T-helper 2 cell treated with Interferon-gamma antibody and Interleukin-4, amounts not matched to agents 5 μg/mL and 100 μg/mL, for 36 hours (primary cell): ENCODE results near the gene ZC2HC1C.

Source experiments
- DNase-seq: peaks from one replicate; pipeline ENCODE4 v3.0.0; 2021; ENCODE audit warnings: low spot score
- H3K27ac Mint-ChIP-seq: one replicate; pipeline ENCODE4 v1.8.0; 2021; ENCODE audit warnings: mild to moderate bottlenecking, mixed read lengths
- H3K27me3 Mint-ChIP-seq: one replicate; pipeline ENCODE4 v1.8.0; 2021; ENCODE audit warnings: low read depth, mixed read lengths
- H3K36me3 Mint-ChIP-seq: one replicate; pipeline ENCODE4 v1.8.0; 2021; ENCODE audit warnings: low read depth, mixed read lengths
- H3K4me1 Mint-ChIP-seq: one replicate; pipeline ENCODE4 v1.8.0; 2021; ENCODE audit warnings: low read depth, mixed read lengths
- H3K4me3 Mint-ChIP-seq: one replicate; pipeline ENCODE4 v1.8.0; 2022; ENCODE audit warnings: mild to moderate bottlenecking, moderate library complexity, mixed read lengths
- H3K9me3 Mint-ChIP-seq: one replicate; pipeline ENCODE4 v1.8.0; 2021; ENCODE audit warnings: mixed read lengths

ZC2HC1C gene

DNA sequence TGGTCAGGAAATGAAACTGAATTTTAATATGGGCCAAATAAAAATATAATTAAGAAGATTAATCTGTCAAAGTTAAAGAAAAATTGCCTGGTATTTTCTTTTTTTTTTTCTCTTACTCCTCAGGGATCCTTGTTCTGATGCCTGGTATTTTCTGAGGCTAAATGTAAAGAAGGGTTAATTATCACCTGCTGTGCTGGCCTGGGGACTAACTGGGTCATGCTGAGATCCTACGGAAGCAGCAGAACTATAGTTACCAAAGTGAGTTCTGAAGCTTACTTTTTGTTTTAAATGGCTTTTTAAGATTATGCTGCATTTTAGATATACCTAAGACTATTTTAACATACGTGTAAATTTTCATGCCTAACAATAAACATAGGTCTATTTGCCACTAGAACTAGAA lies 23.3 kb downstream of the ZC2HC1C start:
- DNase-seq, result no peak
- Mint-ChIP-seq H3K27ac (no peak overlapping the region), H3K4me1 (no peaks in the 10 kb centered on the region), H3K4me3 (no peak overlapping the region), H3K36me3 (peaks cover 32% of the 10 kb centered on the region), H3K9me3 (no peaks in the 10 kb centered on the region), H3K27me3 (no peaks in the 10 kb centered on the region)

DNA sequence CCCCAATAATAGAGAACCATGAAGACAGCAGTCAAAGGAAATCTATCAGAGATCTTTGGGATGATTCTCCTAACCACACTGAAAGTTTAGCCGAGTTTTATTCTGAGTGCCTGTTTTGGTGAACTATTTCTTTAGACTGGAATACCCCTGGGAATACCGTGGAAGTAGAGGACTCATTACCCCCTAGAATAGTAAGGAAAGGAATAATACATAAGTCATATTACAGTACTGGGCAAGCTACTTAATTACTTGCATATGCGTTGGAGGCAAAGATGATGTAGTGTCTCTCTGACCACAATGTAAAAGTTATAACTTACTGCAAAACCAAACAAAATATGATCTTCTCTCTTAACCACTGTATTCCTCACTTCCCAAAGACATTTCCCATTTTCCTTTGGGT lies 25.5 kb downstream of the ZC2HC1C start:
- no peak for DNase-seq
- Mint-ChIP-seq H3K4me1 (no peaks in the 10 kb centered on the region), H3K27me3 (no peaks in the 10 kb centered on the region), H3K4me3 (no peak overlapping the region), H3K9me3 (no peaks in the 10 kb centered on the region), H3K27ac (no peak overlapping the region), H3K36me3 (peaks cover 42% of the 10 kb centered on the region)

DNA sequence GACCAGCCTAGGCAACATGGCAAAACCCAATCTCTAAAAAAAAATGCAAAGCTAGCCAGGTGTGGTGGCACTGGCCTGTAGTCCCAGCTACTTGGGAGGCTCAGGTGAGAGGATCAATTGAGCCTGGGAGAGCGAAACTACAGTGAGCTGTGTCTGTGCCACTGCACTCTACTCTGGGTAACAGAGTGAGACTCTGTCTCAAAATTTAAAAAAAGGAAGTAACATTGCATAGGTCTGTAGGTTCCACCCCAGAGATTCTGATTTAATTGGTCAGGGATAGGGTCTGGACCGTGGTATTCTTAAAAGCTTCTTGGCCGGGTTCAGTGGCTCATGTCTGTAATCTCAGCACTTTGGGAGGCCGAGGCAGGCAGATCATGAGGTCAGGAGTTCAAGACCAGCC lies 26.2 kb downstream of the ZC2HC1C start:
- H3K27ac Mint-ChIP-seq, result no peak overlapping the region
- peaks cover 40% of the 10 kb centered on the region for H3K36me3 Mint-ChIP-seq
- no peak overlapping the region for H3K4me3 Mint-ChIP-seq
- H3K4me1 Mint-ChIP-seq, result no peaks in the 10 kb centered on the region
- H3K9me3 Mint-ChIP-seq, result no peaks in the 10 kb centered on the region
- DNase-seq, result no peak
- H3K27me3 Mint-ChIP-seq, result no peaks in the 10 kb centered on the region

DNA sequence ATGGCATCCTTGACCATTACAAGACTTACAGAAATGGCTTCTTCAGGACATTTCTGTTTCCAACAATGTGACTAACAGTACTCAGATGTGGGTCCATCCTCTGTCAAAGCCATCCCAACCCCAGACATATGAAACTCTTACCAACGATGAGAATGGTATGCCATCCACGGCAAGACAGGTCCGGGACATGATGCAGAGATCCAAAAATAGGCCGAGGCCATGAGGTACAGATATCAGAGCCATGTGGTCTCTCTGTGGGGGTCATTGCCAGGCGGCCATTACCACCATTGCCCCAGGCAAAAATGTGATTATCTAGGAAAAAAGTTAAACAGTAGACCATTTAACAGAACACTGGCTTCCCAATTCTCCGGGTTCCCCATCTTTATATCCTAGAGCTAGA lies 27.5 kb downstream of the ZC2HC1C start:
- H3K4me1 Mint-ChIP-seq, result no peaks in the 10 kb centered on the region
- H3K36me3 Mint-ChIP-seq, result peaks cover 37% of the 10 kb centered on the region
- no peak overlapping the region for H3K27ac Mint-ChIP-seq
- H3K27me3 Mint-ChIP-seq, result no peaks in the 10 kb centered on the region
- DNase-seq, result no peak
- no peak overlapping the region for H3K4me3 Mint-ChIP-seq
- no peaks in the 10 kb centered on the region for H3K9me3 Mint-ChIP-seq

DNA sequence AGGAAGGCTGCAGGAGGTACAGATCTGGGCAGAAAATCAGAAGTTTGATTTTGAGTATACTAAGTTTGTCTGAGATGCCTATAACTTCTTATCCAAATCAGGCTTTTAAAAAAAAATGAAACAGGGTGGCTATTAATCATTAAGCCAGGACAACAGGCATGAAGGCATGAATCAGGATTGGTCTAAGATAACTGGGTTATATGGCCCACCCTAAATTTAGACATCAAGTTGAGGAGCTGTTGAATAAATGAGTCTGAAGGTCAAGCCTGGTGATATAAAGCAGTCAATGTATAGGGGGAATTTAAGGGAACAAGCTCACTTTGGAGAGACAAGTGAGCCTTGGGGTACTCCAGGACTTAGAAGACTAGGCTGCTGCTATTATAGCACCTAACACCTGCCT lies 28.8 kb downstream of the ZC2HC1C start:
- Mint-ChIP-seq H3K4me3 (no peak overlapping the region), H3K9me3 (no peaks in the 10 kb centered on the region), H3K4me1 (no peaks in the 10 kb centered on the region), H3K27ac (no peak overlapping the region), H3K27me3 (no peaks in the 10 kb centered on the region), H3K36me3 (peaks cover 39% of the 10 kb centered on the region)
- DNase-seq, result no peak

DNA sequence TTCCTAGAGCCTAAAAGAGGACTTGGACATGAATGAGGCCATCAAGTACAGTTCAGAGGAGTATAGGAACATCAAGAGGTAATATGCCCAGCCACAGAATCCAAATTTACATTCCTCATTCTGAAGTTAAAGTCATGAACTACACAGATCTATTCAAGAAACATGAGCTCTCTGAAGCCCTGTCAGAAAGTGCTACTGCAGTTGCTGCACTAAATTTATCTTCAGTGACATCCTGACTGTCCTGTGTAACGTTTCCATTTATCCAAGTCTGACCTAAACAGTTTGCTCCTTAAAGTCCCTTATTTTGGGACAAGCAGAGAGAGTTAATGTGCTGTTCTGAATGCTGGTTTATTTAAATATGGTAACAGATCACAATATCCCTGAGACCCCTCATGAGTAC lies 29.2 kb downstream of the ZC2HC1C start:
- Mint-ChIP-seq H3K27ac (no peak overlapping the region), H3K9me3 (no peaks in the 10 kb centered on the region), H3K4me1 (no peaks in the 10 kb centered on the region), H3K36me3 (peaks cover 38% of the 10 kb centered on the region), H3K27me3 (no peaks in the 10 kb centered on the region), H3K4me3 (no peak overlapping the region)
- DNase-seq, result no peak

DNA sequence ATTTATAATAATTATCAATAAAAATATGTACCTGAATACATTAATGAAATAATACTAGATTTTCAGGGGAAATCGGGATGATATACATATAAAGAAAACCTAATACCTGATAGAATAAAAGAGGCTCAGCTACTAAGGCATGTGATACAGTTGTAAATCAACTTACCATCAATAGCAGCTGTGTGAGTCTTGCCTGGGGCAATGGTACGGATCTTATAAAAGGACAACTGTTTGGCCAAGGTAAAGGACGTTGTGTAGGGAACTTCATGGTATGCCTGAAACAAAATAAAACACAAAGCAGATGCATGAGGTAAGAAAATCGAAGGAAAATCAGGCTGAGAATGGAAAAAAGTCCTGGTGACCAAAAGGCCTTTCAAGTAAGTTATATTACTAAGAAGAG lies 32.0 kb downstream of the ZC2HC1C start:
- Mint-ChIP-seq H3K4me3 (no peak overlapping the region), H3K27ac (no peak overlapping the region), H3K36me3 (peaks cover 45% of the 10 kb centered on the region), H3K27me3 (no peaks in the 10 kb centered on the region), H3K9me3 (no peaks in the 10 kb centered on the region), H3K4me1 (no peaks in the 10 kb centered on the region)
- no peak for DNase-seq

DNA sequence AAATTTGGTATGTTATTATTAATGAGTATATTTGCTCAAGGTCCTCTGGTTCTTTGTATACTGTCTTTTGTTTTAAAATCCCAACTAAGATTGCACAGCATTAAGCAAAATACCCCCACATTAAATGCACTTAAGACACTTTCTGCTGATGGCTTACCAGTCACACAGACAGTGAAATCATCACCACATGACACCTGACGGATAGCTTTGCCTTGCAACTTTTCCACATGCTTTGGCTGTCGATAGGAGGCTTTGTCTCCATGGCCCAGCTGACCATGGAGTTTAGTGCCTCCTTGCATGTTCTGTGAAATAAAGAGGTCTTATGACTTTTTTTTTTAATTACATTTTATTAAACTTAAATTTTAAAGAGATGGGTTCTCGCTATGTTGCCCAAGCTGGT lies 37.7 kb downstream of the ZC2HC1C start:
- Mint-ChIP-seq H3K4me3 (no peak overlapping the region), H3K4me1 (no peaks in the 10 kb centered on the region), H3K27ac (no peak overlapping the region), H3K27me3 (no peaks in the 10 kb centered on the region), H3K36me3 (peaks cover 55% of the 10 kb centered on the region), H3K9me3 (no peaks in the 10 kb centered on the region)
- no peak for DNase-seq

DNA sequence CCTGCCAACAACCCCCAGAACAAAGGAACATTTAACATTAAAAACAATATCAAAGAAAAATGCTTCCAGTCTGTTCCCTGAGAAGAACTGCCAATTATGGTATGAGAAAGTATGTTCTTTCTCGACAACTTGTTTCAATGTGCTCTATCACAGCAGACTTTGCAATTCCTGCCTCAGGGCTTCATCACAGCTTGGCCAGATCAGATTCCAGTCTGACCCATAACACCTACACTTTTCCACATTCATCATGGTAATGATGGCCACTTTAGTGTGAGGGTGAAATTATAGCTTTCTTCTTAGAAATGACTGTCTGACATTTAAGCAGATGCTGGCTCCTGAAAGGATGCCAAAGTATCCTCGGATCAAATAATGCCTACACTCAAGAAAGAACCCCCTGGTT lies 40.4 kb downstream of the ZC2HC1C start:
- Mint-ChIP-seq H3K27me3 (no peaks in the 10 kb centered on the region), H3K4me3 (no peak overlapping the region), H3K9me3 (no peaks in the 10 kb centered on the region), H3K27ac (no peak overlapping the region), H3K4me1 (peaks cover 13% of the 10 kb centered on the region), H3K36me3 (peaks cover 61% of the 10 kb centered on the region)
- no peak for DNase-seq

DNA sequence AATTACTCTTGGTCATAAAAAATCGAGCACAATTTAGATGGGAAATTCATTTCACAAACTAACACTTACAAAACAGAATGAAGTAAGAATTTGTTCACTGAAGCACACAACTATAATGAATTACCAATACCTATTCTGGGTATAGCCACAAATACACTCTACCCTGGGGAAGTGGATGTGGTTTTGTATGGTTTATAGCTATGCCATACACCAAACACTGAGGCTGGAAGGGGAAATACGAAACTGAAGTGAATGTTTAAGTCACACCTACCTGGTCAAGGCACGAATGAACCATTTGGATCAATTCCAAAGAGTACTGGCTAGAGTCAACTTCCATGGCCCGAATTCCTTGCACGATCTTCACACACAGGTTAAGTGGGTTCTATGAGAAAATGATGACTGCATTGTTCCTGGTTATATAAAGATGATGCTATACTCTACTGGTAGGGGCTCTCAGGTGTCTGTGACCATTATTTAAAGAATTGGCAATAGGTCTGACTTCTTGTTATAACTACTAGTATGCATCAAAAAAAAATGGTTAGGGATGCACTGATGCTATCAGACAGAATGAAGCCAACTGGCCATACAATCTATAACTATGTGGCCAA lies 44.6 kb downstream of the ZC2HC1C start:
- Mint-ChIP-seq H3K27ac (peak overlapping the region; percentile 11), H3K4me3 (no peak overlapping the region), H3K9me3 (no peaks in the 10 kb centered on the region), H3K27me3 (no peaks in the 10 kb centered on the region), H3K4me1 (peaks cover 13% of the 10 kb centered on the region), H3K36me3 (peaks cover 55% of the 10 kb centered on the region)
- no peak for DNase-seq

DNA sequence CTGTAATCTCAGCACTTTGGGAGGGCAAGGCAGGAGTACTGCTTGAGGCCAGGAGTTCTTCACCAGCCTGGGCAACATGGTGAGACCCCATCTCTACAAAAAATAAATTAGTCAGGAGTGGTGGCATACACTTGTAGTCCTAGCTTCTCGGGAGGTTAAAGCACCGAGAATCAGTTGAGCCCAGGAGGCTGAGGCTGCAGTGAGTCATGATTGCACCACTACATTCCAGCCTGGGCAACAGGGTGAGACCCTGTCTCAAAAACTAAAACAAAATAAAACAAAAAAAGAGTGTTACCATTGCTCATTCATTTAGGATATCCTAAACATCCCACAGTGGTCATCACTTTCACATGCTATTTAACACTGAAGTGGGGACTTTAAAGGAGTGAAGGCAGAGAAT lies 49.6 kb downstream of the ZC2HC1C start:
- Mint-ChIP-seq H3K27ac (no peak overlapping the region), H3K4me3 (no peak overlapping the region), H3K9me3 (no peaks in the 10 kb centered on the region), H3K27me3 (no peaks in the 10 kb centered on the region), H3K36me3 (peaks cover 37% of the 10 kb centered on the region), H3K4me1 (peaks cover 10% of the 10 kb centered on the region)
- no peak for DNase-seq

DNA sequence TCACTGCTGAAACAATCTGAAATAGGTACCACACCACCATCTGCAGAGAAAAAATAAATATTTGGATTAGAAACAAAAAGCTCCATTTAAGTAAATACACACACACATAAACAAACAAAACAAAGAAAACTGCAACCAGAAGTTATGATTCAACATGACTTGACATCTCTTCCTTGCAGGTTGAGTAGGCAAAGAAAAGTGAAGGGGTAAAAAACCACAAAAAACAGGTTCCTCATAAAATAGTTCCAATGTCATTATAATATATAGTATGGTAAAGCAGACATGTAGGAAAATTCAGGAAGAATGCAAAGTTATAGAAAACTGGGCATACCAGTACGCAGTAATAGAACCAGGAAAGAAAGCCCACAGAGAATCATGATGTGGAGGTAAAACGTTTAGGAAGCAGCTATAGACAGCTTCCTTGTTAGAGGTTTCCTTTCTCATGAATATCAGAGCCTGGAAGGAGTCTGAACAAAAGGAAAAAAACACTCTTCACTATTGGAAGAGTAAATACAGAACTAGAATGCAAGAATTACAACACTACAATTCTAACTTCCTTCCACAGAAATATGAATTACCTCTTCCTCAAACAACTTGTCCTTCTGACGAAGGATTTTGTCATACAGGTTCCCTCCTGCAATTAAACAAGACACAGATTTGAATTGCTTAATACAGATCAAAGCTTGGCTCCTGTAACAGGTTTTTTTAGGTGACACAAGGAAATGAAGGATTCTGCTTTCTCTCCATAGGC lies 51.3 kb downstream of the ZC2HC1C start:
- no peak overlapping the region for H3K4me3 Mint-ChIP-seq
- peaks cover 33% of the 10 kb centered on the region for H3K36me3 Mint-ChIP-seq
- peaks cover 19% of the 10 kb centered on the region for H3K4me1 Mint-ChIP-seq
- no peak overlapping the region for H3K27ac Mint-ChIP-seq
- H3K9me3 Mint-ChIP-seq, result no peaks in the 10 kb centered on the region
- H3K27me3 Mint-ChIP-seq, result no peaks in the 10 kb centered on the region
- no peak for DNase-seq

DNA sequence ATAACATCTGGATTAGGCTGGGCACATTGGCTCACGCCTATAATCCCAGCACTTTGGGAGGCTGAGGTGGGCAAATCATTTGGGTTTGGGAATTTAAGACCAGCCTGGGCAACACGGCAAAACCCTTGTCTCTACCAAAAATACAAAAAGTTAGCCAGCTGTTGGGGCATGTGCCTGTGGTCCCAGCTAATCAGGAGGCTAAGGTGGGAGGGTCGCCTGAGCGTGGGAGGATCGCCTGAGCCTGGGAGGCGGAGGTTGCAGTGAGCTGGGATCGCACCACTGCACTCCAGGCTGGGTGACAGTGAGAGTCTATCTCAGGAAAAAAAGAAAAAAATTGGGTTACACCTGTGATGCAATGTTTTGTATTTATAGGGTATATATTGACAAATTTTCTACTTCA lies 52.1 kb downstream of the ZC2HC1C start:
- peaks cover 22% of the 10 kb centered on the region for H3K4me1 Mint-ChIP-seq
- H3K27ac Mint-ChIP-seq, result no peak overlapping the region
- DNase-seq, result no peak
- no peaks in the 10 kb centered on the region for H3K27me3 Mint-ChIP-seq
- no peaks in the 10 kb centered on the region for H3K9me3 Mint-ChIP-seq
- peaks cover 30% of the 10 kb centered on the region for H3K36me3 Mint-ChIP-seq
- no peak overlapping the region for H3K4me3 Mint-ChIP-seq

DNA sequence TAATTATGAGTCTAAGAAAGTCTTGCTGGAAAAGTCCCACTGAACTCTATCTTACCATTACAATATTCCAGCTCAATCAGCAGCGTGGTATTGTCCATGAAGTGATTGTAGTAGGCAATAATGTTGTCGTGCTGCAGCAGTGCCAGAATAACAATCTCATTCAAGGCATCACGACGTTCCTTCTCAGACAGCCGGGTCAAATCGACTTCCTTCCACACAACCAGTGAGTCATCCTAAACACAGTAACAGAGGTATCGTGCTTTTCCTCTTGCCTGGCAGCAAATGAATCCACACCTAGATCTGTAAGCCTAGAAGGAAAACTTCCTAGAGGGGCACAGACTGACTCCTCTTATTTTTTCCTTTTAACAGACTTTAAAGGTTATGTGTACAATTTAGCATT lies 54.5 kb downstream of the ZC2HC1C start:
- H3K4me3 Mint-ChIP-seq, result peak overlapping the region; percentile 64
- H3K27ac Mint-ChIP-seq, result peak overlapping the region; percentile 59
- DNase-seq, result no peak
- peaks cover 30% of the 10 kb centered on the region for H3K36me3 Mint-ChIP-seq
- H3K4me1 Mint-ChIP-seq, result peaks cover 28% of the 10 kb centered on the region
- H3K27me3 Mint-ChIP-seq, result no peaks in the 10 kb centered on the region
- H3K9me3 Mint-ChIP-seq, result no peaks in the 10 kb centered on the region

DNA sequence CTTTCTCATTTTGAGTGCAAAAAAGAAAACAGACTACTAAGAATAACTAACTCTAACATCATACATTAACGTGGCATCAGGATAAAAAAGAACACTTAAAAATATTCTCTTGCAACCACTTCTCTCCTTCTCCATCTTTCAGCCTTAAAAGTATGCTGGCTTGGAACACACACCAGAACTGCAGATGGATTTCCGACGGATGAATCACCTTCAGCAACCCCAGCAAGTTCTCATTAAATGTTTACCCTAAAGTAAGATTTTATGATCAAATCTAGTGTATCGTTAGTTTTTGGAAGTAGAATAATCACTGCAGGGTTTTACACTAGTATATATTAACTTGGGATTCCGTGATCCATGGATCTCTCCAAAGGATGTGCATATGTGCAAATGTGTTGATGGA lies 56.2 kb downstream of the ZC2HC1C start:
- no peak for DNase-seq
- Mint-ChIP-seq H3K27me3 (no peaks in the 10 kb centered on the region), H3K4me3 (peak overlapping the region; percentile 97), H3K27ac (peak overlapping the region; percentile 89), H3K36me3 (peaks cover 18% of the 10 kb centered on the region), H3K4me1 (peaks cover 26% of the 10 kb centered on the region), H3K9me3 (no peaks in the 10 kb centered on the region)
